DMS153 (cell line): ENCODE data around the gene PCDH9.

Experiments used
- DNase-seq: peaks from one replicate; lab custom pipeline; 2025; lab: John Stamatoyannopoulos, UW

The PCDH9 gene

GRCh38 chr13:66462187-66462586 is 767.9 kb downstream of the PCDH9 start:
- no peak for DNase-seq

- no peak for DNase-seq
These were observed 769.1 kb downstream of the PCDH9 start for GRCh38 chr13:66461021-66461420.

GRCh38 chr13:66459634-66460033 is 770.5 kb downstream of the PCDH9 start:
- DNase-seq = no peak

GRCh38 chr13:66459143-66459542 is 771.0 kb downstream of the PCDH9 start:
- no peak for DNase-seq

GRCh38 chr13:66446413-66446812 is 783.7 kb downstream of the PCDH9 start:
- no peak for DNase-seq

- no peak for DNase-seq
These were observed 786.2 kb downstream of the PCDH9 start for GRCh38 chr13:66443926-66444325.

GRCh38 chr13:66440938-66441337 is 789.2 kb downstream of the PCDH9 start:
- no peak for DNase-seq

- no peak for DNase-seq
These were observed 799.4 kb downstream of the PCDH9 start for GRCh38 chr13:66430728-66431127.

- no peak for DNase-seq
These were observed 799.9 kb downstream of the PCDH9 start for GRCh38 chr13:66430269-66430668.

GRCh38 chr13:66429156-66429555 is 801.0 kb downstream of the PCDH9 start:
- no peak for DNase-seq

- no peak for DNase-seq
These were observed 802.7 kb downstream of the PCDH9 start for GRCh38 chr13:66427458-66427861.

- DNase-seq = no peak
These were observed 804.4 kb downstream of the PCDH9 start for GRCh38 chr13:66425741-66426140.

- no peak for DNase-seq
These were observed 805.7 kb downstream of the PCDH9 start for GRCh38 chr13:66424422-66424821.

GRCh38 chr13:66415444-66415843 is 814.7 kb downstream of the PCDH9 start:
- no peak for DNase-seq

- DNase-seq = no peak
These were observed 815.9 kb downstream of the PCDH9 start for GRCh38 chr13:66414066-66414800.

- DNase-seq = no peak
These were observed 819.8 kb downstream of the PCDH9 start for GRCh38 chr13:66410314-66410713.

GRCh38 chr13:66409542-66409941 is 820.6 kb downstream of the PCDH9 start:
- DNase-seq = no peak

- no peak for DNase-seq
These were observed 823.0 kb downstream of the PCDH9 start for GRCh38 chr13:66407128-66407527.

- DNase-seq = no peak
These were observed 824.0 kb downstream of the PCDH9 start for GRCh38 chr13:66405908-66406802.

GRCh38 chr13:66402546-66402945 is 827.6 kb downstream of the PCDH9 start:
- no peak for DNase-seq

- DNase-seq = no peak
These were observed 828.1 kb downstream of the PCDH9 start for GRCh38 chr13:66402066-66402465.

- DNase-seq = no peak
These were observed 829.8 kb downstream of the PCDH9 start for GRCh38 chr13:66400292-66400691.

- no peak for DNase-seq
These were observed 830.3 kb downstream of the PCDH9 start for GRCh38 chr13:66399873-66400272.
